Neural progenitor cell (in vitro differentiated cells): ENCODE data around the gene PRDM5.

Experiments
- CTCF ChIP-seq: fragments of 200-600 bp; sonication (generic); IDR thresholded peaks from 2 replicates; pipeline ENCODE4 v1.5.1; 2017; ENCODE audit warnings: antibody characterized with exemption, mild to moderate bottlenecking
- EZH2 ChIP-seq: fragments of 200-600 bp; sonication (generic); IDR thresholded peaks from 2 replicates; pipeline ENCODE4 v1.6.1; 2017; ENCODE audit warnings: antibody characterized with exemption, mild to moderate bottlenecking, moderate library complexity
- EZH2phosphoT487 ChIP-seq: fragments of 200-600 bp; sonication (generic); IDR thresholded peaks from 2 replicates; pipeline ENCODE4 v1.6.1; 2017; ENCODE audit warnings: antibody characterized with exemption

GRCh38 chr4:120673696-120674095 is 248.8 kb downstream of the PRDM5 start:
- TF ChIP-seq CTCF (no peak), EZH2phosphoT487 (no peak), EZH2 (no peak)
